Peyer's patch (tissue), 4 donors: ENCODE data around the gene ARSA. TPM values are rescaled to one million over a fixed set of nuclear protein-coding genes. Genes with fewer than 3 reads are reported as not detected.
"Not testable (repeated sequence)": the region's sequence is repeated elsewhere in the genome, so short reads cannot be mapped to it uniquely, and the experiment has no call there.

Source experiments
- DNase-seq, 3 donors: peaks; one replicate each; pipeline ENCODE4 v3.0.0-alpha.2; 2017 to 2019
- H3K27ac ChIP-seq, 4 donors: fragments of 200-600 bp; sonication (generic); one replicate each; pipeline ENCODE4 v1.5.1; 2016 to 2019
- H3K27me3 ChIP-seq, 2 donors: fragments of 200-600 bp; sonication (generic); one replicate each; pipeline ENCODE4 v1.5.1; 2019
- H3K36me3 ChIP-seq, 3 donors: fragments of 200-600 bp; sonication (generic); one replicate each; pipeline ENCODE4 v1.5.1; 2016 to 2019
- H3K4me1 ChIP-seq, 4 donors: fragments of 200-600 bp; sonication (generic); one replicate each; pipeline ENCODE4 v1.5.1; 2016 to 2019
- H3K4me3 ChIP-seq, 4 donors: fragments of 200-600 bp; sonication (generic); 1 replicate in 3 of 4; 2 replicates in 1 of 4; pipeline ENCODE4 v1.5.1; 2016 to 2019; ENCODE audit warnings: mild to moderate bottlenecking in 1 of 4
- H3K9me3 ChIP-seq, 4 donors: fragments of 200-600 bp; sonication (generic); one replicate each; pipeline ENCODE4 v1.5.1; 2016 to 2019; ENCODE audit warnings: mild to moderate bottlenecking in 1 of 4
- CTCF ChIP-seq, 6 experiments: fragments of 450-650 bp in 4 of 6; fragments of 200-600 bp in 2 of 6; sonication (generic) in 1 of 6; IDR thresholded peaks; one replicate each; pipeline ENCODE4 v1.5.1; 2017 to 2019; ENCODE audit warnings: antibody characterized with exemption in 6 of 6, mild to moderate bottlenecking in 3 of 6, moderate library complexity in 1 of 6
- POLR2A ChIP-seq, 2 donors: fragments of 450-650 bp; IDR thresholded peaks; one replicate each; pipeline ENCODE4 v1.5.1; 2017; ENCODE audit warnings: antibody characterized with exemption in 2 of 2, mild to moderate bottlenecking in 2 of 2, moderate library complexity in 2 of 2
- total RNA-seq, 4 donors: library from RNA; depleted of rRNA; stranded (reverse); fragments of >200 nt; gene quantifications; one replicate each; pipeline ENCODE4 v1.1.0, GENCODE V29; 2016

ARSA gene
- total RNA-seq, 4 donors from 2014 or later = 84.2 to 130 (median 124) TPM

- Histone ChIP-seq H3K27me3 (peaks cover 0 to 4% of the 10 kb centered on the region in 2 donors), H3K27ac (no peak overlapping the region), H3K4me1 (no peaks in the 10 kb centered on the region), H3K9me3 (peaks cover 0 to 2% (median 0%) of the 10 kb centered on the region in 4 donors), H3K36me3 (no peaks in the 10 kb centered on the region), H3K4me3 (no peak overlapping the region)
- no peak for DNase-seq
- TF ChIP-seq POLR2A (IDR thresholded peaks at IDR 0.05) = no peak
- TF ChIP-seq CTCF (IDR thresholded peaks at IDR 0.05) = no peak
These were observed 25.3 kb upstream of the ARSA start for GRCh38 chr22:50653256-50653655.

GRCh38 chr22:50643821-50644101, 15.8 kb upstream of the ARSA start:
- not testable (repeated sequence) for H3K27ac ChIP-seq, H3K4me1 ChIP-seq, H3K27me3 ChIP-seq, H3K4me3 ChIP-seq, H3K36me3 ChIP-seq, H3K9me3 ChIP-seq
- peak in 1 of 3 donors; percentile 19 for DNase-seq

- H3K9me3 ChIP-seq, H3K27ac ChIP-seq, H3K36me3 ChIP-seq, H3K4me3 ChIP-seq, H3K4me1 ChIP-seq, H3K27me3 ChIP-seq: not testable (repeated sequence)
- DNase-seq = peak in 1 of 3 donors; percentile 2
These were observed 15.3 kb upstream of the ARSA start for GRCh38 chr22:50643021-50643820.

- peaks cover 0 to 7% (median 0%) of the 10 kb centered on the region in 4 donors for H3K4me1 ChIP-seq
- H3K4me3 ChIP-seq = no peak overlapping the region
- peak in 1 of 3 donors; percentile 42 for DNase-seq
- no peaks in the 10 kb centered on the region for H3K36me3 ChIP-seq
- peak in 3 of 6 experiments; percentile 24 to 45 (median 34) for TF ChIP-seq CTCF (IDR thresholded peaks at IDR 0.05)
- no peak for TF ChIP-seq POLR2A (IDR thresholded peaks at IDR 0.05)
- H3K27me3 ChIP-seq = no peaks in the 10 kb centered on the region
- H3K9me3 ChIP-seq = no peaks in the 10 kb centered on the region
- H3K27ac ChIP-seq = no peak overlapping the region
These were observed 14.0 kb upstream of the ARSA start for GRCh38 chr22:50641696-50642607.

- Histone ChIP-seq H3K36me3 (no peaks in the 10 kb centered on the region), H3K4me1 (peaks cover 0 to 7% (median 0%) of the 10 kb centered on the region in 4 donors), H3K27ac (peak overlapping the region in 1 of 4 donors; percentile 17), H3K27me3 (no peaks in the 10 kb centered on the region), H3K9me3 (no peaks in the 10 kb centered on the region), H3K4me3 (no peak overlapping the region)
- DNase-seq = no peak
- no peak for TF ChIP-seq CTCF (IDR thresholded peaks at IDR 0.05)
- TF ChIP-seq POLR2A (IDR thresholded peaks at IDR 0.05) = no peak
These were observed 13.1 kb upstream of the ARSA start for GRCh38 chr22:50640857-50641647.

GRCh38 chr22:50640296-50640695, 12.3 kb upstream of the ARSA start:
- H3K27ac ChIP-seq, H3K4me1 ChIP-seq, H3K27me3 ChIP-seq, H3K4me3 ChIP-seq, H3K36me3 ChIP-seq, DNase-seq, H3K9me3 ChIP-seq: not testable (repeated sequence)
